SW480 (cell line): ENCODE data around the gene CORO2B.

Experiments
- DNase-seq: peaks from one replicate; pipeline ENCODE4 v3.0.0-alpha.2; 2016; ENCODE audit warnings: low spot score

The CORO2B gene

DNA sequence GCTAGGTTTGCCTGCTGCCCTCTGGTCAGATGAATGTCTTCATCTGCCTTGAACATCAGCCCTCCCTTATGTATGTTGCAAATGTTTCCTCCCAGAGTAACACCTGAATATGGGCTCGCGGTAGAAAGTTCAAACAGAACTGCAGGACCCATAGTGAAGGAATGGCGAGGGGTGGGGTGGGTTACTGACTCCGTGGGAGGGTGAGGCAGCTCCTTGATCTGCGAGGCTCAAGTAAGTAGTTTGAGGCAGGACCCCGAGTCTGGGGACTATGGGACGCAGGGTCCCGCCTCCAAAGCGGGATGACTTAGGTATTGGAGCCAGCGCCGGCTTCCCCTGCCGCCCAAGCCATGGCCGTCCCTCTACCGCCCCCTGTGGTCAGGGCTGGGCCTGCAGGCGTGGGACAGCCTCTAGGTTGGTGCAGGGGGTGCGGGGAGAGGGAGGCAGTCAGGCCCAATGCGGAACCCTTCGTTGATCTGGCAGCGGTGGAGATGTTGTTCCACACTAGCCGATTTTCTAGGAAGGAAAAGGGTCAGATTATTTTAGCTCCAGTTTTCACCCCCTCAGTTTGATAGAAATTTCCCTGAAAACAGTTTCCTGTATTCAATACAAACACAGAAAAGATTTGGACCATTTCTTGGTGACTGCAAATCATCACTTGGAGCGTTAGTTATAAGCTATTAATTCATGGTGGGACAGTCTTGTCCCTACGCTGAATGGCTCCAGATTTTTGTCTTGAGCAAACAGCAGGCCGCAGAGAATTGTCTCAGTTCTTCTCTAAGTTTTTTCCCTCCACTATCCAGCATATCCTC is 72.3 kb downstream of the CORO2B start:
- peak; percentile 20 for DNase-seq

DNA sequence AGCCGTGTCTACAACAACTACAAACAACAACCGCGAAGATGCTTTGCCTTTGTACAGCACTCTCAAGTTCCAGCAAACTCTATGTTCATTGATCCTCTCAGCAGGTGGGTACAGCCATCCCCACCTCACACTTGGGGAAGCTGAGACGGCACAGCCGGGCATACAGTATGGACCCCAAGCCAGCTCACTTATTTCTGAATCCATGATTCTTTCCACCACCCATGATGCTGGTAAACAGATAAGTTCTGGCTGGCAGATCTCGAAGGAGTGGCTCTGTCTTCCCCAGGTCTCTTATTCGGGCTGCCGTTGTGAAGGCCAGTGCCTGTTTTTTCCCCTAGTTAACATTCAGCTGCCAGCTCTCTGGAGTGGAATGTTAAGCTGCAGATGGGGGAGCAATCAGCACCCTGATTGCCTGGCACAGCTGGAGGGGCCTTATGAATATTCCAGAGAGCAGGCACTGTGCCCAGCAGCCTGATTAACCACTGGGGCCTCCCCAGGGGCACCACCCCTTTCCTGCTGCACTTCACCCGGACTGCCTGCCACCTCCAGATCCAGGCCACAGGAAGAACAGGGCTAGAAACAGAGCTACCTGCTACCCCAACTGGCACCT is 73.2 kb downstream of the CORO2B start:
- DNase-seq: no peak

DNA sequence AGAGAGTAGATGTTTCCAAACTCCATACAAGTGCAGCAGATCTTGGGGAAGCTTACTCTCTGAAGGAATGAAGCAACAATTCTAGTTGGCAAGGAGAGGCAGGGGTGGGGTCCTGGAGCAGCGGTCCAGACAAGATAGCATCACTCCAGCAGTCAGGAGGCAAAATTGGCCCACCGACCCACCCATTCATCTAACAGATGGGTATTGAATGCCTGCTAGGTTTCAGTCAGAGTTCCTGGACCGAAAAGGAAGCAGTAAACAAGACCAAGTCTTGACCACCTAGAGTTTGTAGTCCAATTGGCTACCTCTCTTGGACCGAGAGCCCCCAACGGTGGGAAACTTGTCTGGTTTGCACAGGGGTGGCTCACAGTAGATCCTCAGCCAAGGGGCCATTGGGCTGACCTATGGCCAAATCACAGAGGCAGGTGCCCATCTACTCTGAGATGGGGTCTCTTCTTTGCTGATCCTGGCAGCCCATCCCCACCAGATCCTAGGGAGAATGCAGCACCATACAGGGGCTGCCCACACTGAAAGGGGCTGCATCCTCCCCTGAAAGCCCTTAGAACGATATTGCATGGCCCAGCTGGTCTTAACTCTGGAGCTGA is 74.3 kb downstream of the CORO2B start:
- no peak for DNase-seq

DNA sequence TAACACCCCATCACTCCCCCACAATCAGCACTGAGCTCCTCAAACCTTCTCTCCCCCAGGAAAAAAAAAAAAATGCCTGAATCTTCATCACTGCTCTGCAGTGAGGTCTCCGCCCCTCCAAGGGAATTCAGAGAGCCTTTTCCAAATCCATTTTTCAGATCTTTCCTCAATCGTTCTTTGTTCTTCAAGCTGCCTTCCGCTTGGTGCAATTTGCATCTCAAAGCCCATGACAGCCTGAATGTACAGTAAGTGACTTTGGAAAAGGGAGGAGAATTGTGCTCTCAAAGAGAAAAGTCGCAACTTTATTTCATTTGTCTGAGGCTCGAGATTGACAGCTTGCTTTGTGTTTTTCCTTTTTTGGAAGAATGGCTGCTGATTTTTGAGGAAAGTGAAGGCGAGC is 75.0 kb downstream of the CORO2B start:
- DNase-seq: no peak

DNA sequence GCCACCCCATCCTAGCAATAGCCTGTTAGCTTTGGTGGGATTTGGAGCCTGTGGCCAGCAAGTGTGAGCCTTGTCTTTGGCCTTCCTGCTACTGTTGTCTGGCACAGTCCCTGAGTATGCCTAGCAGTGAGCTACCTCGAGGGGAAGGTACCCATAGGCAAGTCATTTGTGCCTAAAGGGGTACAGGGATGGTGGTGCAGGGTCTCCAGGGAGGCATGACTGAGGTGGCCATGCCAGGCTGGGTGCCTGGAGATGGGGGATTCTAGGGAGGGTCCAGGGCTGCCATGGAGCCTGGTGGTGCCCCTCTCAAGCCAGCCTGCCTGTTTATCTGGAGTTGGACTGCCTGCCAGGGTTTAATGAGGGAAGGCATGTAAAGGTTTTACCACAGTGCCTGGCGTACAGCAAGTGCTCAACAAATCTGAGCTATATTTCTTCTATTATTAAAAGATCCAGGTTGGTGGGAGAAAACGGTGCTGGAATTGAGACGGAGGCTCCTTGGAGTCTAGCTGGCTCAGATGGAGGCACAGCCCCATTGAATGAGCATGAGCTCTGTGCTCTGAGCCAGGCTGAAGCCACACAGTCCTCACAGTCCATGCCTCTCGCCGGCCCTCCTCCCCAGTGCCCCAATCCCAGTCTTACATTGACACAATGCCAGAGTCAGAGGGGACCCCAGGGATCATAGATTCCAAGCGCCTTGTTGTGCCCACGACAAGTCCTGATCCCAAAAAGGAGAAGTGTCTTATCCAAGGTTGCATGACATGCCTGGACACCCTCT is 76.2 kb downstream of the CORO2B start:
- no peak for DNase-seq

DNA sequence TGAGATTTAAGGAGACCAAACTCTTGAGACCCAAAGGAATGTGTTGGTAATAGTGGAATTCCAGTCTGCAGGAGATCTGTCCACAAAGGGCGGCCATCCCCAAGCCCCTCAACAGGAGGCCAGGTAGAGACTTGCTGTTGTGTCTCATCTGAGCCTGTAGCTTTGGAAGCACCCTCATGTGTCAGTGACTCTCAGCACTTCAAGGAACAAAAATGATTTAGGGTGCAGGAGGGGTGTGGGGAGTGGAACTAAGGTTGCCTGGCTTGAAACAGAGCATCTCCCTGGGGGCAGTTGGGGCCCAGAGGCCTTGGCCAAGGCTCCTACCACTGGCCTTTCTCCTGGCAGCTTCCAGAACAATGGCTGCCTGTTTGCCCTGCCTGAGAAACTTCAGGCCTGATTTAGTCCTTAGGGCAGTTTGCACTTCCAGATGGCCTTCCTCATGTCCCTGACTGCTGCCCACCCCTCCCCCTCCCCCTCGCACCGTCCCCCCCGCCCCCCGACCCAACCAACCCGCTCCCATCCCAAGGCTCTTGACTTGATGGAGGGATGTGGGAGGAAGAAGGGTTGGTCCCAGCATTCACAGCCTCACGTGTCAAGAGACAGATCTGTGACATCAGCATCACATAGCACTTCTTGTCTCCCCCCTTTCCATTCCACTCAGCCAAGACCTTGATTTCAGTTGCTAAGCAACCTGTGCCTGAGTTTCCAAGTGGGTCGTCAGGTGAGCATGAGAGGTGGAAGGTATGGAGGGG is 77.1 kb downstream of the CORO2B start:
- no peak for DNase-seq

DNA sequence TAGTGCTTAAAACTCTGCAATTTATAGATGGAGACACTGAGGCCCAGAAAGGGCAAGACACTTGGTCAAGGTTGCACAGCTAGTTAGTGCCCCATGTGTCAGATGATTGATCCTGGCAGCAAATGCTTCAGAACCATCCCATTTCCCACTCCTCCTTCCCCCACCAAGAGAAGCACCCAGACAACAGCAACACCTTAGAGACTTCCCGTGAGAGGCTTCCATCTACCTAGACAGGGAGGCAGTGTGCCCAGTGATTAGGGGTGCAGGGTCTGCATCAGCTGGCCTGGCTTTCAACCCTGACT is 77.6 kb downstream of the CORO2B start:
- DNase-seq: no peak

DNA sequence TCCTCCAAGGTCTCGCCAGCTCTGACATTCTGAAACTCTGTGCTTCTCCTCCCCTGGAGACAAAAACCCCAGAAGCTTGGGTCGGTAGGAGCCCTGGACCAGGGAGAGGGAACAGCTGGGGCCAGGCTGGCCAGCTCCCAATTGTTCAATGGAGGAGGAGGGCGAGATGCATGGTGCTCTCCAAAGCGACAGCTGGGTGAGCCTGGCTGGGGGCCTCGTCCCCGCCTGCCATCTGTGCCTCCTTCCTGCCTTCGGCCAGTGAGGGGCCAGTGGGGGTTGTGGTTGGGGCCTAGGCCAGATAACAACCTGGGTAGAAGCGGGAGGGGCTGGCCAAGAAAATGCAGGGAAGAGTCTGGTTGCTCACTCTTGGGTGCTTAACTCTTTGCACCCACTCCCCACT is 79.4 kb downstream of the CORO2B start:
- no peak for DNase-seq

DNA sequence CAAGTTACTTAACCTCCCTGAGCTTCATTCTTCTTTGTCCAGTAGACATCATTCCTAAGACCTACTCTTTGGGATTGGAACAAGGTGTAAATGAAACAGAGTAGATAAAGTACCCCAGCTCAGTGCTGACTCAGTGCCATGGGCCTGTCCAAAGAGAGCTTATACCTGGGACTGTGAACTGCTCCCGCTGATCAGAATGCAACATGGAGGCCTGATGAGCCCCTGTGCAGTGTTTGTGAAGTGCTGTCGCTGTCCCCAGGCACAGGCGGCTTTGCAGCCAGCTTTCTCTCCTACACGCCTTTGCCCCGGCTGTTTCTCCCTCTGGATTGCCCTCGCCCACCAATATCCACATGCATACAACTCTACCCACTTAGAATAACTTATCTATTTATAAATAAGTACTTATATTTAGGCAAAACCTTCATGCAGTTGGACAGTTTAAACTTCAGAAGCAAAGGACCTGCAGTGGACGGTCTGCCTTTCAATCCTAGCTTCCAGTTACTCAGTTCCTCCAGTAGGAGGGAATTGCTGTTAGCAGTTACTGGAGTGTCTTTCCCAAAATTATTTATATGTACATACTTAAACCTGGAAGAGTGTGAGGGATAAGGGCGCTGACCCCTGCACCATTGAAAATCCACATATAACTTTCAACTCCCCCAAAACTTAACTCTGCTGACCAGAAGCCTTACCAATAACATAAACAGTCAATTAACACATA is 80.0 kb downstream of the CORO2B start:
- DNase-seq: no peak

DNA sequence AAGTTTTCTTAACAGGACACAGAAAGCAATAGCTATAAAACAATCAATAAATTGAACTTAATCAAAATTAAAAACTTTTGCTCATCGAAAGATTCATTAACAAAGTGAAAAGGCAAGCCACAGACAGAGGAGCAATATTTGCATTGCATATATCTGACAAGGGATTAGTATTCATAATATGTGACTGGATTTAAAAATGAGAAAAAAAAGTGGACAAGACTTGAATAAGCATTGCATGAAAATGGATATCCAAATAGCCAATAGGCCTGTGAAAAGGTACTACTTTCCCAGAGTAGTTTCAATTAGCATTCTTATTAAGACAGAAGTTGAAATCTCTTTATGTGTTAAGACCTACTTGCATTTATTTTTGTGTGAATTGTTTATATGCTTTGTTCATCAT is 84.7 kb downstream of the CORO2B start:
- no peak for DNase-seq

DNA sequence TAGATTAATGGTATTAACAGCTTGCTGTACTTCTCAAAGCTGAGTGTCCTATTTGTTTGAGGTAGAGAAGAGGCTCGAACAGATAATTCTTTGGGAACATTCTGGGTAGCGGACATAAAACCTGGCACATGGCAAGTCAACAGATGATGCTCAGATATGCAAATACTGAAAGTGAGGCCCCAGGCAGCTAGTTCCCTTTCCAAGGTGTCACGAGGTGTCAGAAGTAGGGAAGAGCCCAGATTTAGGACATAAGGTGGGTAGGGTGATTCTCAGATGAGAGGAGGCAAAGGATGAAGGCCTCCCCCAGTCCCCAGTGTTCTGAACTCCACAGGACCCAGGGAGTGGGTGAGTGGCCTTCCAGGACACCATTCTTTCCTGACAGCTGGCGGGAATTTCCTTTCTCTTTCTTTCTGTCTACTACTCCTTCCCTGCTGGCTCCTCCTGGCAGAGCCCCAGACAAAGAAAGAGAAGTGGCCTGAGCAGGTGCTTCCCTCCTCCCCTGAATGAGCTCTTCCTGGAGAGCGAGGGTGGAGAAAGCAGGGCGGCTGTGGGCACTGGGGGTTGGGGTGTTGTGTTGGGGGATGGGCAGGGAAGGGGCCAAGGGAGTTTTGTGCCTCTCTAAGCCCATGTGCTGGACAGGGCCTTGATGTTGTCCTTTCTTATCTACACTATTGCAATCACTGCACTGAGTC is 87.5 kb downstream of the CORO2B start:
- no peak for DNase-seq

DNA sequence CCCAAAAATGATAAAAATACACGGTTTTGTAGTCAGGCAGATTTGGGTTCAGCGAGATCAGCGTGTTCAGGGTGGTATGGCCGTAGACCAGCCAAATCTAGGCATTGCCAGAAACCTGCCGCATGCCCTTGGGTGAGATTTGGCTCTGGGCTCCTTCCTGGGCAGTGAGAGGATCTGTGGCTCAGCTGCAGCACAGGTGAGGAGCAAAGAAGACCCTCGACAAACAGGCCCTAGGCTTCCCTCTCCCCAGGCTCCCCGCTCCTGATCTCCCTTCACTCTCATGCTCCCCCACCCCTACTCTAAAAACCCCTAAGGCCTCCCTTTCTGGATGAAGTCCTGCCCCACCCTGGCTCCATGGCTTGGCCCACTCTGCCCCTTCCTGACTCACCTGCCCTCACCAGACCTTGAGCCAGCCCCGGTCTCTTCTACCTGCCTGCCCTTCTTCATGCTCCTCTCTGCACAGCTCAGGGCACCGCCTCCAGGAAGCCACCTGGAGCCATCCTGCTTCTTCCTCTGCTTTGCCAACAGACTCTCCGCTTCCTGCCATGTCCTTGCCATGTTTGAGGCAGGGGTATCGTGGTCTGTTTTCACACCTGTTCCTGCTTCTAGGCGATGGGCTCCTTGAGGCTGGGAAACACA is 88.1 kb downstream of the CORO2B start:
- no peak for DNase-seq

DNA sequence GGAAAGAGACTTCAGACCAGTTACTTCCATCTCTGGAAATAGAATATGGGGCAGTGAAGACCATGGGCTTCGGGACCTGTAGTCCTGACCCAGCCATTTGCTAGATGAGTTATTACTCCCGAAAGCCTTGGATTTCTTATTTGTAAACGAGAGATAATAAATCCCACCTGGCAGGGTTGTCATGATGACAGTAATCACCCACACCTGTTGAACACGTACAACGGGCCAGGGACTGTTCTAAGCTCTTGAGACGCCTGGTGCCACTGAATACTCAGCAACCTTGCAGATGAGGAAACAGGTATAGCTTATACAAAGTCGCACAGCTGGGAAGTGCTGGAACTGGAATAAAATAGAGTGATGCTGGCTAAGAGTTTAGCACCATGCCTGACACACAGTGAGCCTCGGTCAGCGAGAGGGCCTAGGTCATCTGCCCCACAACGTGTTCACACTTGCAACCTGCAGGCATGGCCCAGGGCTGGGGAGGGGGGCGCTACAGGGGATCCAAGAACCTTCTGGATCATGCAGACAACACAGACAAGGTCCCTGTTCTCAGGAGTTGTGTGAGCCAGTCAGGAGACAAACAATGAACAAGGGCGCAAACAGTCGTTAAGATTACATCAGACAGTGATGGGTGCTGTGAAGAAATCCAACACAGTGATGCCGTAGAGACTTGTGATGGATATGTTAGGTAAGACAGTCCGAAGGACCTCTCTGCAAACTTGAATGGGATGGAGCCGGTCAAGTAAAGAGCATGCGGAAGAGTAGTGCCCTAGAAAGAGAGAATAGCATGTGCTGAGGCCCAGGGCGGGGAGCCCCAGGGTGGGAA is 89.2 kb downstream of the CORO2B start:
- DNase-seq: no peak

DNA sequence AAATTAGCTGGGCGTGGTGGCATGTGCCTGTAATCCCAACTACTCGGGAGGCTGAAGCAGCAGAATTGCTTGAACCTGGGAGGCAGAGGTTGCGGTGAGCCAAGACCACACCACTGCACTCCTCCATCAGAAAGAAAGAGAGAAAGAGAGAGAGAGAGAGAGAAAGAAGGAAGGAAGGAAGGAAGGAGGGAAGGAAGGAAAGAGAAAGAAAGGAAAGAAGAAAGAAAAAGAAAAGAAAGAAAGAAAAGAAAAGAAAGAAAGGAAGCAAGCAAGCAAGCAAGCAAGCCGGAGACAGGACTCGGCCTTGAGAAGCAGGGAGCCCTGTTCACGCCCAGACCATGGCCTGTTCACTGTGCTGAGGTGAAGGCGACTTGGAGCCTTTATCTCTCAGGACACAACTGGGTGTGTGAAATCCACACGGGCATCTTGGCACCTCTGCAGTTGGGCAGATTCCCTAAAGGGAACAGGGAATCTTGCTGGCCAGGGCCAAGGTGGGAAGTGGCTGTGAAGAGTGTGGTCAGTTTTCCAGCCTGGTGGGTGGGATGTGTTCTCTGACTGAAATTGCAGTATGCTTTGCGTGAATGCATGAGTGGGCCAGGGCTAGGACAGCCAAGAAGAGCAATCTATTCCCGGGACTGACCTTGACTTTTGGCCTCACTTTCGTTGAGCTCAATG is 90.3 kb downstream of the CORO2B start:
- DNase-seq: no peak

DNA sequence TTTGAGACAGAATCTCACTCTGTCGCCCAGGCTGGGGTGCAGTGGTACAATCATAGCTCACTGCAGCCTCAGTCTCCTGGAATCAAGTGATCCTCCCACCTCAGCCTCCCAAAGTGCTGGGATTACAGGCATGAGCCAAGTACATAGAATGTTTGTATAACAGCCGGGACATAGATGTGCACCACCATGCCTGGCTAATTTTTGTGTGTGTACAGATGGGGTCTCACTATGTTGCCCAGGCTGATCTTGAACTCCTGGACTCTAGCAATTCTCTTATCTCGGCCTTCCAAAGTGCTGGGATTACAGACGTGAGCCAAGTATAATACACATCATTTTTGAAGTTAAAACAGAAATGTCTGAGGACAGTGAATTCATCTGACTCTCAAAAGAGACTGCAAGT is 93.5 kb downstream of the CORO2B start:
- no peak for DNase-seq

DNA sequence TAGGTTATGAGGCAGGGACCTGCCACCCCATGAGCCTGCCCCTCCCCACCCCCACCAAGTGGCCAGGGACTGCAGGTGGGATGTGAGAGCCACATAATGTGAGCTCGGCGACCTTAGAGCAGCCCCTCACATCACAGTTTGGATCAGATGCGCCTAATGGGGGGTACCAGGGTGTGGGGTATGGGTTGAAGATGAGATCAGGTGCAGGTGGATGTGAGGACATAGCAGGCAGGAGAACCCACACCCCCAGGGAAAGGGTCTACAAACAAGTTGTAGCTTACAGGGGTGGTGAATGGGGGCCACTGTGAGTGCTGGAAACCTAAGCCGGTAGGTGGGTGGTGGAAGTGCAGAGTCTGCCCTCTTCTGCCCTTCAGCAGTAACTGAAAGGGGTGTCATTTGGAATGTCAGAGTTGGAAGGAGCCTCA is 94.0 kb downstream of the CORO2B start:
- no peak for DNase-seq

DNA sequence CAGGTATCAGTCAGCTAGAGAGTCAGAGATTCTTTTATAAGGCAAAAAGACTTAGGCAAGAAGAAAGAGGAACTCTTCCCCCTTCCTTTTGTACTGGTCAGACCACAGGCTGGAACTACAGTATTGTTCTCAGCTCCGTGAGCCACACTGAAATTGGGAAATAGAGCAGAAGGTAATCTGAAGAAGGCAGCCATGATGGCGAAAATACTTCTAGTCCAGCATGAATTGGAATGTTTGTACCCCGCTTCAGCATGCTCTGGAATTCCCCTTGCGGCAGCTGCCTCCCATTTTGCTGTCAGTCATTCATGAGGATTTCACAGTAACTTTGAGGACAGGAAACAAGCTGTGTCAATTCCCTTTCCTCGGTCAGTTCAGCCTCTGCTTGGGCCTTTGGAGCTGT is 96.2 kb downstream of the CORO2B start:
- DNase-seq: no peak

DNA sequence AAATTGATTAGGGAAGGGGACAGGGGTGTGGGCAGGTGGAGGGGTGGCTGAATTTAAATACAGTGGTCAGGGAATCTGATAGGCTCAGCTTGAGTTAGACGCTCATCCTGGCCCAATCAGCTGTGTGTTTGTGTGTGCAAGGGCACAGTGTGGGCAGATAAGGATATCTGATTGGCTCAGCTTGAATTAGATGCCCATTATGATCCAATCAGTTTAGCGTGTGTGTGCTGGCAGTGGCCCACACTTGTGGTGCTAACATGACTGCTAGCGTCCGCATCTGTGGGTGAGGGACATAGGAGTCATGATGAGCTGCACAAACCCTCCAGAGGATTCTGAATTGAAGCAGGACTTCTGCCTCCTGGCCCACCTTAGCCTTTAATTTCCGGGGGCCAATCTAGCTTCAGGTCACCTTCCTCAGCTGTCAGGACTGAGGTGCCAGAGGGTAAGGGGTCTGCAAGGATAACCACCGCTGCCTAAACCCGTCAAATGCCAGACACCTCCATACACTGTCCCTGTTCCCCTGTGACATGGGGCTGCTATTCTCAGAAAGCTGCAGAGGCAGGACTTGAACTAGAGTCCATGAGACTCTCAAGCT is 97.3 kb downstream of the CORO2B start:
- DNase-seq: no peak

DNA sequence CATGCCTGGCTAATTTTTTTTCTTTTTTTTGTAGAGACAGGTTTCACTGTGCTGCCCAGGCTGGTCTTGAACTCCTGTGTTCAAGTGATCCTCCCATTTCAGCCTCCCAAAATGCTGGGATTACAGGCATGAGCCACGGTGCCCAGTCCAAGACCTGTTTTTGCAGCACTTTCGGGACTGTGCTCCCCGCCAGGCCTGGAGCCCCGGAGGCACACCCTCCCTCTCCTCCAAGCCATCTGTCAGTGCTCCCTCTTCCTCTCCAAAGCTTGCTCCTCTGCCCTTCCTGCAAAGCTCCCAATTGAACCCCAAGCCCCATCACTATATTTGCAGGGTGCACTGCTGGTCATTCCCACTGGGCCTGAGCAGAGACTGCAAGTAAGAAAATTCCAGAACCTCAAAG is 98.1 kb downstream of the CORO2B start:
- no peak for DNase-seq
